A549 (cell line): ENCODE measurements around the gene CKLF. TPM values are rescaled to one million over a fixed set of nuclear protein-coding genes. Genes with fewer than 3 reads are reported as not detected.
A peak's percentile ranks its signal among the peaks of the same experiment; 100 is the strongest.
"Not testable (repeated sequence)": the region's sequence is repeated elsewhere in the genome, so short reads cannot be mapped to it uniquely, and the experiment has no call there.

Experiments used
- ATAC-seq, 2 experiments: fragments of 200-7000 bp in 1 of 2; fragments of >200 bp in 1 of 2; cut with Nextera tagmentation in 1 of 2; cut with Tn5 transposase in 1 of 2; 3 replicates each; pipeline versions ENCODE4 v1.8.0 to v1.9.1; 2018 to 2020; ENCODE audit warnings: mild to moderate bottlenecking in 1 of 2, moderate library complexity in 1 of 2
- CTCF ChIA-PET: fragments of 300-600 bp; sonication (Branson Sonifier 250); formaldehyde crosslinking; extraction: SDS; loops from one replicate; lab custom pipeline; 2021; ENCODE audit warnings: antibody characterized with exemption, inconsistent platforms; lab: Yijun Ruan, JAX
- POLR2A ChIA-PET: fragments of 350-600 bp; formaldehyde crosslinking; extraction: SDS; loops from one replicate; lab custom pipeline; 2021; ENCODE audit warnings: antibody characterized with exemption, inconsistent platforms; lab: Yijun Ruan, JAX
- DNase-seq, 2 experiments: peaks; one replicate each; pipeline versions ENCODE4 v3.0.0 to v3.0.0-alpha.2; 2011 to 2016; ENCODE audit warnings: low read depth in 1 of 2, low spot score in 1 of 2
- FAIRE-seq: peaks from 2 replicates; lab custom pipeline; 2011; peaks lifted over from hg19 to GRCh38; lab: Jason Lieb, UNC
- H3K27ac ChIP-seq, 2 experiments: fragments of >200 bp; sonication (Bioruptor Twin); formaldehyde crosslinking; 3 replicates each; pipeline ENCODE4 v1.5.1; 2016 to 2017
- H3K4me1 ChIP-seq: fragments of >200 bp; sonication (Bioruptor Twin); formaldehyde crosslinking; 3 replicates; pipeline ENCODE4 v1.6.1; 2016
- H3K4me2 ChIP-seq: fragments of >200 bp; sonication (Bioruptor Twin); formaldehyde crosslinking; 3 replicates; pipeline ENCODE4 v1.6.1; 2016
- H3K4me3 ChIP-seq: fragments of >200 bp; sonication (Bioruptor Twin); formaldehyde crosslinking; 3 replicates; pipeline ENCODE4 v1.5.1; 2016
- H3K9me3 ChIP-seq: fragments of >200 bp; sonication (Bioruptor Twin); formaldehyde crosslinking; 3 replicates; pipeline ENCODE4 v1.6.1; 2016
- BHLHE40 ChIP-seq: IDR thresholded peaks from 2 replicates; pipeline ENCODE4 v1.6.1; 2012; ENCODE audit warnings: low read depth, low read length, inconsistent platforms
- CTCF ChIP-seq: fragments of >200 bp; sonication (Bioruptor Twin); formaldehyde crosslinking; IDR thresholded peaks from 3 replicates; pipeline ENCODE4 v1.5.1; 2016
- EHF ChIP-seq: fragments of 250-450 bp; sonication (Bioruptor Pico); IDR thresholded peaks from 2 replicates; pipeline ENCODE4 v1.5.0; 2020; ENCODE audit warnings: mild to moderate bottlenecking
- EP300 ChIP-seq, 2 experiments: fragments of >200 bp; sonication (Bioruptor Twin); formaldehyde crosslinking; IDR thresholded peaks; 2 replicates in 1 of 2; 3 replicates in 1 of 2; pipeline ENCODE4 v1.6.1; 2016 to 2017
- FOSL2 ChIP-seq, 2 experiments: fragments of 450-650 bp in 1 of 2; fragments of >200 bp in 1 of 2; sonication (Bioruptor Twin) in 1 of 2; formaldehyde crosslinking; IDR thresholded peaks; 2 replicates each; pipeline versions ENCODE4 v1.5.0 to v1.6.1; 2016 to 2020; ENCODE audit warnings: mild to moderate bottlenecking in 1 of 2, moderate library complexity in 1 of 2
- GATA3 ChIP-seq: IDR thresholded peaks from 2 replicates; pipeline ENCODE4 v1.6.1; 2012; ENCODE audit warnings: borderline replicate concordance
- HEYL ChIP-seq: fragments of 250-450 bp; sonication (Bioruptor Pico); IDR thresholded peaks from 2 replicates; pipeline ENCODE4 v1.8.0; 2021; ENCODE audit warnings: mild to moderate bottlenecking, moderate library complexity
- HMGXB4 ChIP-seq: fragments of 250-450 bp; sonication (Bioruptor Pico); IDR thresholded peaks from 2 replicates; pipeline ENCODE4 v1.5.0; 2021; ENCODE audit warnings: mild to moderate bottlenecking, moderate library complexity, borderline replicate concordance
- HOXB5 ChIP-seq: fragments of 250-450 bp; sonication (Bioruptor Pico); IDR thresholded peaks from 2 replicates; pipeline ENCODE4 v1.5.0; 2020; ENCODE audit warnings: mild to moderate bottlenecking, moderate library complexity
- KDM1A ChIP-seq: fragments of 200-600 bp; sonication (generic); IDR thresholded peaks from 2 replicates; pipeline ENCODE4 v1.6.1; 2016; ENCODE audit warnings: low read depth, mild to moderate bottlenecking
- MAFK ChIP-seq: fragments of 450-650 bp; IDR thresholded peaks from 2 replicates; pipeline ENCODE4 v1.6.1; 2014; ENCODE audit not compliant: partially characterized antibody
- NFE2L2 ChIP-seq: fragments of 150-350 bp; conservative IDR thresholded peaks from 2 replicates; pipeline ENCODE4 v1.6.1; 2014; ENCODE audit warnings: low read length
- NR3C1 ChIP-seq: fragments of >200 bp; sonication (Bioruptor Twin); formaldehyde crosslinking; IDR thresholded peaks from 3 replicates; pipeline ENCODE4 v1.6.1; 2017
- PBX3 ChIP-seq: IDR thresholded peaks from 2 replicates; pipeline ENCODE4 v1.6.1; 2012
- POLR2AphosphoS2 ChIP-seq: conservative IDR thresholded peaks from 2 replicates; pipeline ENCODE4 v1.6.1; 2012; ENCODE audit warnings: low read length, improper control_type of control experiment, inconsistent platforms
- RARB ChIP-seq: fragments of 250-450 bp; sonication (Bioruptor Pico); IDR thresholded peaks from 2 replicates; pipeline ENCODE4 v1.8.0; 2021; ENCODE audit warnings: mild to moderate bottlenecking, moderate library complexity
- REST ChIP-seq: fragments of 200-600 bp; sonication (generic); IDR thresholded peaks from 2 replicates; pipeline ENCODE4 v1.6.1; 2016; ENCODE audit warnings: antibody characterized with exemption, mild to moderate bottlenecking, moderate library complexity
- TP53 ChIP-seq: fragments of 250-450 bp; sonication (Bioruptor Pico); IDR thresholded peaks from 2 replicates; pipeline ENCODE4 v1.5.0; 2021; ENCODE audit warnings: mild to moderate bottlenecking, moderate library complexity
- ZSCAN20 ChIP-seq: fragments of 250-450 bp; sonication (Bioruptor Pico); IDR thresholded peaks from 2 replicates; pipeline ENCODE4 v1.8.0; 2022; ENCODE audit warnings: mild to moderate bottlenecking, moderate library complexity
- WGBS: methylation state at CpG from one replicate; pipeline ENCODE4 v1.1.6; 2017; ENCODE audit errors: missing lambda C conversion rate; 5-methylcytosine and 5-hydroxymethylcytosine counted together
- polyA plus RNA-seq, 4 experiments: library from polyadenylated mRNA; depleted of rRNA in 3 of 4; stranded (reverse); fragments of >200 nt; fragmentation: RNase III in 1 of 4; extraction: RNeasy Plus Mini Kit Qiagen cat#74134 plus additional on column Dnase treatment in 1 of 4; gene quantifications; 2 replicates in 3 of 4; 3 replicates in 1 of 4; pipeline ENCODE4 v1.2.3, GENCODE V29; 2011 to 2017

The CKLF gene
- polyA plus RNA-seq, 2 of the 4 experiments (the other 2 are of a cell fraction): 85.1 to 87.0 TPM

- Histone ChIP-seq H3K4me1 (peaks cover 26% of the 10 kb centered on the region), H3K27ac (no peak within 1 kb of the TSS), H3K9me3 (no peaks in the 10 kb centered on the region), H3K4me2 (no peak within 1 kb of the TSS), H3K4me3 (no peak within 1 kb of the TSS)
- ATAC-seq (no peak), FAIRE-seq (no peak), DNase-seq (no peak)
- 95% methylated on average over 53 of the region's 54 CpGs for WGBS
- TF ChIP-seq NR3C1 (no peak), ZSCAN20 (CRISPR knock-in tag) (no peak)
- ChIA-PET POLR2A (no interaction called here), CTCF (interaction anchor here (0.9 to 4.8 kb wide), 3 partner anchors 16 to 96 kb away, joined by 3 to 34 read pairs (median 26); partner anchors contain the start of genes CKLF and TK2)
Observed at GRCh38 chr16:66566051-66566901, 13.9 kb downstream of the CKLF start, which contains the start of gene CMTM1. CMTM1 (plus strand) TSS chr16:66566439; CDS start chr16:66566514, 75 bp downstream.

GRCh38 chr16:66567270-66567669 lies 14.9 kb downstream of the CKLF start:
- ATAC-seq, POLR2A ChIA-PET, H3K4me2 ChIP-seq, FAIRE-seq, CTCF ChIA-PET, H3K9me3 ChIP-seq, H3K4me3 ChIP-seq, H3K27ac ChIP-seq, DNase-seq: not testable (repeated sequence)
- peaks cover 26% of the 10 kb centered on the region for H3K4me1 ChIP-seq
- WGBS: 98% methylated on average over 3 of the region's 3 CpGs
- peak; percentile 48; the same call in 1 of the 2 replicates for TF ChIP-seq KDM1A

- CTCF ChIA-PET: interaction anchor here (0.7 to 1.1 kb wide), 3 partner anchors 41 to 212 kb away, joined by 3 read pairs; no protein-coding TSS in a partner anchor
- H3K9me3 ChIP-seq: no peaks in the 10 kb centered on the region
- H3K4me2 ChIP-seq: peak overlapping the region; percentile 57; the same call in 1 of the 3 replicates
- ATAC-seq (no peak), DNase-seq (no peak), FAIRE-seq (no peak)
- H3K27ac ChIP-seq: peak overlapping the region in 1 of 2 experiments; percentile 56; a peak in 3 of 6 replicates
- H3K4me3 ChIP-seq: no peak overlapping the region
- WGBS: 82% methylated on average over 2 of the region's 2 CpGs
- H3K4me1 ChIP-seq: peaks cover 26% of the 10 kb centered on the region
- TF ChIP-seq EHF (CRISPR knock-in tag) (no peak), RARB (no peak), NFE2L2 (no peak), TP53 (no peak), POLR2AphosphoS2 (no peak), HEYL (CRISPR knock-in tag) (no peak), MAFK (peak; percentile 53)
- POLR2A ChIA-PET: no interaction called here
Observed at GRCh38 chr16:66568355-66568754, 16.0 kb downstream of the CKLF start.

- ChIA-PET CTCF (interaction anchor here (1.0 to 1.4 kb wide), 6 partner anchors 36 to 162 kb away, joined by 3 to 5 read pairs (median 3); partner anchors contain the start of gene CMTM3), POLR2A (interaction anchor here (0.6 to 1.2 kb wide), 2 partner anchors 17 to 304 kb away, joined by 3 read pairs; partner anchors contain the start of gene CKLF)
- 76% methylated on average over 1 of the region's 1 CpG for WGBS
- Histone ChIP-seq H3K27ac (peak overlapping the region; percentile 47 to 49; a peak in 4 of 6 replicates), H3K4me2 (peak overlapping the region; percentile 57), H3K4me3 (no peak overlapping the region), H3K4me1 (peaks cover 26% of the 10 kb centered on the region), H3K9me3 (no peaks in the 10 kb centered on the region)
- ATAC-seq (peak in 1 of 2 experiments; percentile 56; a peak in 2 of 6 replicates), FAIRE-seq (peak; percentile 23), DNase-seq (no peak)
- TF ChIP-seq HMGXB4 (CRISPR knock-in tag) (no peak), EP300 (IDR thresholded peaks at IDR 0.05) (no peak), FOSL2 (IDR thresholded peaks at IDR 0.05) (no peak), FOSL2 (CRISPR knock-in tag; IDR thresholded peaks at IDR 0.05) (no peak), CTCF (no peak), GATA3 (no peak), NR3C1 (no peak), HOXB5 (no peak), BHLHE40 (no peak), POLR2AphosphoS2 (no peak), REST (no peak), PBX3 (no peak)
Observed at GRCh38 chr16:66569131-66569530, 16.8 kb downstream of the CKLF start.
